22Rv1 (cell line): Measurements from ENCODE around the gene VTI1A.

Source experiments
- CTCF ChIP-seq: fragments of 450-650 bp; IDR thresholded peaks from 2 replicates; pipeline ENCODE4 v1.5.1; 2017; ENCODE audit warnings: mild to moderate bottlenecking
- ZFX ChIP-seq: fragments of 450-650 bp; IDR thresholded peaks from 2 replicates; pipeline ENCODE4 v1.6.1; 2017; ENCODE audit warnings: antibody characterized with exemption, borderline replicate concordance

GRCh38 chr10:112448888-112449287, 1.9 kb downstream of the VTI1A start:
- no peak for TF ChIP-seq CTCF
- no peak for TF ChIP-seq ZFX
